ENCODE measurements around the gene SSC5D.
"Not testable (repeated sequence)": the region's sequence is repeated elsewhere in the genome, so short reads cannot be mapped to it uniquely, and the experiment has no call there.

Gene SSC5D

DNA sequence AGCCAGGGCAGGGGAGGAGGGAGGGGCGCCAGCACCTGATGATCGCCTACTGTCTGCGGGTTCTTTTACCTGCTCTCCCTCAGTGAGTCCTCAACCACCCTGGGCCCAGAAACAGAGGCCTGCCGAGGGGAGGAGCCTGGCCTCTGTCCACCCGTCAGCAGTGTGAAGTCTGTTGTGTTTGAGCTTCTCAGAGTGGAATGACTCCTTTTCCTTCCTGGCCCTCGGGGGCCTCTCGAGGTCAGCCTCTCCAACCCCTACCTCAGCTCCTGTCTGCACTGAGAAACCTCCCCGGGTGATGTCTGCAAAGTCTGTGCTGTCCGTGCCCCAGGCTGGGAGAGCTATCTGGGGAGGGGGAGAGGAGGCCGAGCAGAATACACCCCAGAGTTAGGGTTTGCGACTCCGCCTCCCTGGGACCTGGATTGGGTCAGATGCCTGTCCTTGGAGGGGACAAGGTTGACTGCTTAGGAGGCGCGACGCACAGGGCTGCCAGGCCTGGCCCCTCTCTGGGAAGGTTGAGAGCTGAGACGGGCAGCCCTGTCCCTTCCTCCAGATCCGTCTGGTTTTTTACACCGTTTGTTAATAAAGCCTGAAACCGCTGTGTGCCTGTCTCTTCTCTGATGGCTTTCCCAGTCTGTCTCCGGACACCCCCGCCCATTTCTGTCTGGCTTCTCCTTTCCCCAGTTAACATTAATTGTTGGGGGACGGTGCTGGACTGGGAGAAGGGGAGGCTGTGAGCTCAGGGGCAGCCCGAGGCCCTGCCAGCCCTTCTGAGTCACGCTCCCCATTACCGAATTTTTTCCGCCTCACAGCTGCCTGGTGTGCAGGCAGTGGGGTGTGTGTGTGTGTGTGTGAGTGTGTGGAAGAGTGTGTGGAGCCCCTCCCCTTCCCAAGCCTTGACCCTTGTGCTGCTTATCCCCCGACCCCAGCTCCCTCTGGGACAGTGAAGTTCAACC is 989 bp upstream of the SSC5D start:
- peak; percentile 86 for DNase-seq (ENCODE audit: low spot score)

DNA sequence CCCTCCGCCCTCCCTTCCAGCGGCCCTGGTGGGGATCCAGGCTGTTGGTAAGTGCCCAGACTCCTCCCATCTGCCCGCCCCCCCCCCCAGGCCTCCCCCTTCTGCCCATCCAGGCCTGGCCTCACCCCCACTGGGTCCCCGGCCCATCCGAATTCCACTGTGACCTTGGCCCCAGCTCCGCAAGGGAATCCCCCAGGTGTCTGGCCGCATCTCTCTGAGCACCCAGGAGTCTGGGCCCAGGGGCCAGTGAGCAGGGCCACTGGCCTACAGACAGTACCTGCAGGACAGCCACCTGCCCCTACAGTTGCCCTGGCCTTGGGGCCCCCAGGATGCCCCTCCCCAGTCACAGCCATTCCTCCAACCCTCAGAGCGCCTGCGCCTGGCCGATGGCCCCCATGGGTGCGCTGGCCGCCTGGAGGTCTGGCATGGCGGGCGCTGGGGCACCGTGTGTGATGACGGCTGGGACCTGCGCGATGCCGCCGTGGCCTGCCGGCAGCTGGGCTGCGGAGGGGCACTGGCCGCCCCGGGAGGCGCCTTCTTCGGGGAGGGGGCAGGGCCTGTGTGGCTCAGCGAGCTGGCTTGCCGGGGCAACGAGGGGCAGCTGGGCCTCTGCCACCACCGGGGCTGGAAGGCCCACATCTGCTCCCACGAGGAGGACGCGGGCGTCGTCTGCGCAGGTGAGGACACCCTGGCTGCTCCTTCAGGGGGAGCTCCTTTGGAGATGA is 912 bp downstream of the SSC5D start:
- DNase-seq (ENCODE audit: low spot score), result no peak

DNA sequence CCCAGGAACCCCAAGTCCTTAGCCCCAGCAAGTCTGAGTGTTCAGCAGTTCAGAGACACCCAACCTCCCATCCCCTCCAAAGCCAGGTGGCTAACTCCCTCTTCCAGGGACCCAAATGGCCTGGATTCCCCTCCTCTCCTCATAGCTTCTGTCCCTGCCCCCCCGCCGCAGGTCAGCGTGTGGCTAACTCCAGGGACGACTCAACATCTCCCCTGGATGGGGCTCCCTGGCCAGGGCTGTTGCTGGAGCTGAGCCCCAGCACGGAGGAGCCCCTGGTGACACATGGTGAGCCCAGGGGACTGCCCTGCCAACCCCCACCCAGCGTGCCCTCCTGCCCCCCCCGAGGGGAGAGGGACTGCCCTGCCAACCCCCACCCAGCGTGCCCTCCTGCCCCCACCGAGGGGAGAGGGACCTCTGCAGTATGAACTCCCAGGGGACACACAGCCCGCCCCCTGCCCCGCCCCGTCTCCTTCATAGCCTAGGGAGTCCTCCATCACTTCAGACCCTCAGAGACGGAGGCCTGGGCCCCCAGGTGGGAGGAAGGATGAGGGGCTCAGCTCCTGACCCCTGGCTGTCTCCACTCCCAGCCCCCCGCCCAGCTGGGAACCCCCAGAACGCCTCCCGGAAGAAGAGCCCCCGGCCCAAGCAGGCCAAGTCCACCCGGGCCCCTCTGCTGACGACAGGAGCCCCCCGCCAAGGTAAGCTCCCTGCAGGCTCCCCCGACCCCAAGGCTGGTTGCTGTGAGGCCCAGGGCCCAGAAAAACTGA is 1.7 kb downstream of the SSC5D start:
- no peak for DNase-seq (ENCODE audit: low spot score)

DNA sequence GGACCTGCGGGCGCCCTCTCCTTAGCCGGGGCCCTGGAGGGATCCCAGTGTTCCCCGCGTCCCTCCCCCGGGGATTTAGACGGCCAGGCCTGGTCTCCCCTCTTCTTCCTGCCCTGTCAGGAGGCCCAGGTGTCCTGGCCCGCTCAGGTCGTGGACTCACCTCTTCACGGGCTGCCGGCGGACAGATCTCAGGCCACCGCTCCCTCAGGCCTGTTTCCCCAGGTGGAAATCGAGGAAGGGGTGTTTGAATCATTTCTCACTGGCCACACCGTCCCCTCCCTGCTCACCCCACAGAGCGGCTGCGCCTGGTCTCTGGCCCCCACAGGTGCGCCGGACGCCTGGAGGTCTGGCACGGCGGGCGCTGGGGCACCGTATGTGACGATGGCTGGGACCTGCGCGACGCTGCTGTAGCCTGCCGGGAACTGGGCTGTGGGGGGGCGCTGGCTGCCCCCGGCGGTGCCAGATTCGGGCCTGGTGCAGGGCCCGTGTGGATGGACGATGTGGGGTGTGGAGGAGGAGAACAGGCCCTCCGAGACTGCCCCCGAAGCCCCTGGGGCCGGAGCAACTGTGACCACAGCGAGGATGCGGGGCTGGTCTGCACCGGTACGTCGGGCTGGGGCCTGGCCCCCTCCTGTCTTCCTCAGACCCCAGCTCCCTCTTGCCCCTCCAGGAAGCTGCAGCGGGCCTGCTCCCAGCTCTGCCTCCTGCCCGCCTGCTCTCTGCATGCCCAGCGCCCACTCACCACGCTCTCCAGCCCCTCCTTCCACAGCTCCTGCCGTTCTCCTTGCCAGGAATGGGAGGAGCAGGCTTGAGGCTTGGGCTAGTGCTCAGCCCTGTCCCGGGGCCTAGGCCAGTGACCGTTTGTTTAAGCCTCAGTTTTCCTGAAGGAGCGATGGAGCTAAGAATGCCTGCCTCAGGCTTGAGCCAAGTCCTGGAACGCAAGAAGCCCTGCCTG is 2.5 kb downstream of the SSC5D start:
- no peak for DNase-seq (ENCODE audit: low spot score)

DNA sequence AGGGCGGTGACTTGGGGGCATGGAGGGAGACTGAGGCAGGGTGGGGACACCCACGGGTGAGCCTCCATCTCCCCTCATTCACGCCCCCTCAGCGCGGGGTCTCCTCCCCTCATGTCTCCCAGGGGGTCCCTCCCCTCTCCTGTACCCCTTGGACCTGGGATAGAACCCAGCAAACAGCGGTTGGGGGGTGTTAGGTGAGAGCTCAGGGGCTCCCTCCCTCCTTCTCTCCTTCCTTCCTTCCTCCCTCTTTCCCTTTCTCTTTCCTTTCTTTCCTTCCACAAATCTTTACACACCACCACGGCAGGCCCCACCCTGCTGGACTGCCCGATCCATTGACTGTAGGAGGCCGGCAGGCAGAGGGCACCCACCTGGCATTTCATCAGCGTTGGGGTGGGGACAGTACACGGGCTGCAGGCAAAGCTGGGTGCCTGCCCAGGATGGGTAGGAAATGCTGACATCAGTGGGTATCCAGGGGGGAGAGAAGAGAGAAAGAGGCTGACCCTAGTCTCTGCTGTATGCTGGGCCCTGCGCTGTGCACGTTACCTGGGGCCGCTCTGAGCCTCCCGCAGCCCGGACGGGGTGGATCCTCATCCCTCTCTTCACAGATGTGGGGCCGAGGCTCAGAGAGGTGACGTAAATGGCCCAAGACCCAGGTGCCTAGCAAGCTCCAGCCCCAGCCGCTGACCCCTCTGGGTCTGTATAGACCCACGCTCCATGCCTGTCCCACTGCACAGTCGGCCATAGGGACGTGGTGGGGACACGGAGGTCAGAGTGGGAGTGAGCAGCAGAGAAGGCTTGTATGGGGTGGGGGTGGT is 3.5 kb downstream of the SSC5D start:
- no peak for DNase-seq (ENCODE audit: low spot score)

DNA sequence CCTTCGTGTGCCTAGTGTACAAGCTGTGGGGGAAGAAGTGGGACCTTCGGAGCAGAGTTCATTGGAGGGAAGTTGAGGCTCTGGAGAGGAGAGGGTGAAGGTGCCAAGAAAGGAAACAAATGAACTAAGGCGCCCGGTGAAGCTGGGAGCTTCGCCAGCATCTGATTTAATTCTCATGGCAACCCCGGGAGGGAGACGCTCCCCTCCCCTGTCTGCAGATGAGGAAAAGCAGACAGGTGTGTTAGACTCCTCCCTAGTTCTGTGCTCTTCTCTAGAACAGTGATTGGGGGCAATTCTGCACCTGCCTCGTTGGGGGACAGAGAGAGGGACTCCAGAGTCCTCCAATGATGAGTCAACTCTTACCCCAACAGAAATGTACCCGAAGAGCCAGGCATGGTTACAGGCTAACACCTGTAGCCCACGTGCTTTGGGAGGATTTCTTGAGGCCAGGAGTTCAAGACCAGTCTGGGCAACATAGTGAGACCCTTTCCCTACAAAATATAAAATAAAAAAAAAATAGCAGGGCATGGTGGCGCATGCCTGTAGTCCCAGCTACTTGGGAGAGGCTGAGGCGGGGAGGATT is 4.2 kb downstream of the SSC5D start:
- no peak for DNase-seq (ENCODE audit: low spot score)

DNA sequence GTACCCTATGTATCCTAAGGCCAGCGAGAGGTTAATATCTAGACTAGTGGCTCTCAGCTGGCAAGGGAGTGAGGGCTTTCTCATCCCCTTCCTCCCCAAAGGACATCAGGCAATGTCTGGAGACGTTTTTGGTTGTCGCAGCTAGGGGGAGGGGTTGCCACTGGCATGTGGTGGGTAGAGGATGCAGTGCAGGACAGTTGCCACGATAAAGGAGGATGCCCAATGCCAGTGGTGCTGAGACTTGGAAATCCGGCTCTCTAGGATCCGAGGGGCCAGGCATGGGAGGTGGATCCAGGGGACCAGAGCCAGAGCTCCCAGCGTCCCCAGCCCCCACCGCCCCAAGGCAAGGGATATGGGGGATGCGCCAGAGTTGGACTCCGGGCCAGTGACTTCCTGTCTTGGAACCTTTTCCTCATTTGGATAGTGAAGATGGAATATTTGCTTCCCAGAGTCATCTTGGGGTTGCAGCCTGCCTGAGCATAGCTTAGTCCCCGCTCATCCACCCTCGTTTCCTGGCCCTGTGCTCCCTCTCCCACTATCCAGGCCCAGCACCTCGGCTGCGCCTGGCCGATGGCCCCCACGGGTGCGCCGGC is 4.9 kb downstream of the SSC5D start:
- DNase-seq (ENCODE audit: low spot score), result no peak

DNA sequence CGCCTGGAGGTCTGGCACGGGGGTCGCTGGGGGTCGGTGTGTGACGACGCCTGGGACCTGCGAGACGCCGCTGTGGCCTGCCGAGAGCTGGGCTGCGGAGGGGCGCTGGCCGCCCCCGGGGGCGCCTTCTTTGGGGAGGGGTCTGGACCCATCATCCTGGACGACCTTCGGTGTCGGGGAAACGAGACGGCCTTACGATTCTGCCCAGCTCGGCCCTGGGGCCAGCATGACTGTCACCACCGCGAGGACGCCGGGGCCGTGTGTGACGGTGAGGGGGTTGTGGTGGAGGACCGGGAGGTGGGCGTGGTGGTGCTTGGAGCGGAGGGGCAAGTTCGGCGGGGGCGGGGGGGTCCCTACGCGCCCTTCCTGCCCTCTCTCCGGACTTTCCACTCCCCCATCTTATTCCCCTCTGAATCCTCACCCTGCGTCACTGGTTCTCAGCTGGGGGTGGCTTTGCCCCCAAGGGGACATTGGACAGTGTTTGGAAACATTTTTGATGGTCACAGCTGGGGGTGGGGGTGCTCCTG is 5.5 kb downstream of the SSC5D start:
- no peak for DNase-seq (ENCODE audit: low spot score)

DNA sequence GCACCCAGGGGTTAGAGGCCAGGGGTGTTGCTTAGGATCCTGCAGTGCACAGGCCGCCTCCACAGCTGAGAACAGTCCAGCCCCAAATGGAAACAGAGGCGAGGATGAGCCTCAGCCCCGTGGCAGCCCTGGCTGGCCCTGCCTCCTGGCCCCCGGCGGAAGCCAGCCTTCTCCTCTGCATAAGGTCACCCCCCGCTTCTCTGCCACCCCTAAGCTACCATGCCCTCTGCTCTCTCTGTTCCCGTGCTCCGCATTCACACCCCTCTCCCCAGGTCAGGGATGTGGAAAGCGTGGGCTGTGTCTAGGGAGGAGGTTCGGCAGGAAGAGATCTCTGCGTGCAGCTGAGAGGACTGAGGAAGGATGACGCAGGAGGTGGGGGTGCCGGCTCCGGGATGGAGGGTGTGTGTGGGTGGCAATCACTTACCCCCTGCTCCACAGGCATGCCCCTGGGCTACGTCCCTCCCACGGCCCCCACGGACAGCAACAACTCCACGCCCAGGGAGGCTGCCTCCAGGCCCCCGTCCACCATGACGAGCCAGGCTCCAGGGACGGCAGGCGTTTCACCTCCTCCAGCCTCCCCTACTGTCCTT is 6.0 kb downstream of the SSC5D start:
- no peak for DNase-seq (ENCODE audit: low spot score)

DNA sequence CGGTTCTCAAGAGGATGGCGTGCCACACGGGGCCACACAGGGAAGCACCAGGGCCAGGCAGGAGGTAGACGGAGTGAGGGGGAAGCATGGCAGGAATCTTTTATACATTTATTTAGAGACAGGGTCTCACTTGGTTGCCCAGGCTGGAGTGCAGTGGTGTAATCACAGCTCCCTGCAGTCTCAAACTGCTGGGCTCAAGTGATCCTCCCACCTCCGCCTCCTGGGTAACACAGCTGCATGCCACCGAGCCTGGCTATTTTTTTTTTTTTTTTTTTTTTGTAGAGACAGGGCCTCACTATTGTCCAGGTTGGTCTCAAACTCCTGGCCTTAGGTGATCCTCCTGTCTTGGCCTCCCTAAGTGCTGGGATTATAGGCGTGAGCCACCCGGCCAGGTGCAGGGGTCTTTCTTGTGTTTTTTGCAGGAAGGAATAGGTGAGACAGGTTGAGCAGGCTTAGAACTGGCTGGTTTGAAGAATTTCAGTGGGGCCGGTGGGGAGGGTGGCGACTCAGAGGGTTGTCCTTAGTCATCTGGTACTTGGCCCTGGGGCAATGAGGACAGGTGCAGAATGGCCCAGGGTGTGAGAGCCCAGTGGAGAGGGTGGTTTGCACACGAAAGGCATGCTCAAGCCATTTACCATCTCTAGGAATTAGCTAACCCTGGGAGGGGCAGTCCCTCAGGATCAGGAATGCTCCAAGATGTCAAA is 7.6 kb downstream of the SSC5D start:
- peak; percentile 41 for DNase-seq (ENCODE audit: low spot score)

DNA sequence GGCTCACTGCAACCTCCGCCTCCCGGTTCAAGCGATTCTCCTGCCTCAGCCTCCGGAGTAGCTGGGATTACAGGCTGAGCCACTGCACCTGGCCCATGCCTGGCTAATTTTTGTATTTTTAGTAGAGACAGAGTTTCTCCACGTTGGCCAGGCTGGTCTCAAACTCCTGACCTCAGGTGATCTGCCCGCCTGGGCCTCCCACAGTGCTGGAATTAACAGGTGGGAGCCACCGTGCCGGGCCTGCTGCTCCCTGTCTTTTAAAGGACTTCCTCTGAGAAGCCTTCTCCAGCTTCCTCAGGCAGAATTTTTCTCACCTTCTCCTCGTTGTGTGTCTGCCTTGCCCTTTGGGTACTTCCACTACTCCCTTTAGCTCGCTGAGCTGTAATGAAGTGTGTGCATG is 8.6 kb downstream of the SSC5D start:
- DNase-seq (ENCODE audit: low spot score), result not testable (repeated sequence)

DNA sequence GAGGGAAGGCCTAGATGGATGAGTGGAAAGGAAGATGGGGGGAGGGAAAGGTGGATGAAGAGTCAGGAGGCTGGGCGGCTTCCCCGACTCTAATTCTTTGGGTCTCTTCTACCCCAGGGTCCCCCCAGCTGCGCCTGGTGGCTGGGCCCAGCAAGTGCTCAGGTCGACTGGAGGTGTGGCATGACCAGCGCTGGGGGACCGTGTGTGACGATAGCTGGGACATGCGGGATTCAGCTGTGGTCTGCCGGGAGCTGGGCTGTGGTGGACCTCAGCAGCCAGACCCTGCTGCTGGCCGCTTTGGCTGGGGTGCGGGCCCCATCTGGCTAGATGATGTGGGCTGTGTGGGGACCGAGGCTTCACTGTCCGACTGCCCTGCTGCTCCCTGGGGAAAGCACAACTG is 9.5 kb downstream of the SSC5D start:
- DNase-seq (ENCODE audit: low spot score), result no peak

DNA sequence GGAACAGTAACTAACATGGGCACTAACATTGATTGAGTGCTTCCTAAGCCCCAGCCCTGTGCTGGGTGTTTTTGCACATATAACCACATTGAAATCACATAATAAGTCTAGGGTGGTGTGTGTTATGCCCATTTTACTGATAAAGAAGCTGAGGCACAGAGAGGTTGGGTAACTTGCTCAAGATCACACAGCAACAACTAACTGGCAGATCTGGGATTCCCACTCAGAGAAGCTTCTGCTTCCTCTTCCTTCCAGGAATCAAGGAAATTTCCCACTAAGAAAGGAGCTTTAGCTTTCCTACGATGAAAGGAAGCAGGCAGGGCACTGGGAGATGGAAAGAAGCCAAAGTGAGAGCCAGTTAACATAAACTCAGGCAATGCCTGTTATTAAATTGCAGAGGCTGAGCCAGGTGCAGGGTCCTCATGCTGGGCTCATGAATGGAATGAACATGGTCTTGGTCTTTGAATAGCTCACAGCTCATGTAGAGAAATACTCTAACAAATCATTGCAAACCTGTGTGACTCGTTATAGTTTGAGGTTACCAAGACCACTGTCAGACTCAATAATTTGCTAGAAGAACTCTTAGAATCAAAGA is 10.1 kb downstream of the SSC5D start:
- no peak for DNase-seq (ENCODE audit: low spot score)

DNA sequence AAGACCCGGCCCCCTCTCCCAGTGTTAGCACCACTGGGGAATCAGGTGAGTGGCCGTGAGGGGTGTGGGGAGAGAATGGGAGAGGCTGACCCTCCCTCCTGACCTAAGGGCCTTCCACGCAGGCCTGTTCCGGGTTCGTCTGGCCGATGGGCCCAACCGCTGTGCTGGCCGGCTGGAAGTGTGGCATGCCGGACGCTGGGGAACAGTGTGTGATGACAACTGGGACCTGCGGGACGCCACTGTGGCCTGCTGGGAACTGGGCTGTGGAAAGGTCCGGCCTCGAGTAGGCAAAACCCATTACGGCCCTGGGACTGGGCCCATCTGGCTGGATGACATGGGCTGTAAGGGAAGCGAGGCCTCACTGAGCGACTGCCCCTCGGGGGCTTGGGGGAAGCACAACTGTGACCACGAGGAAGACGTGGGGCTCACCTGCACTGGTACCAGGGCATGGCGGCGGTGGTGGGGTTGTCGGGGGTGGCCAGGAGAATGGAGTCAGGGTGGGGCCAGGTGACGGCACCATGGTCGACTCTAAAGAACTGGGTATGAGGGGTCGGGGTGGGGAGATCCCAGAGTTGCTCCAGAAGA is 12.2 kb downstream of the SSC5D start:
- DNase-seq (ENCODE audit: low spot score), result no peak

DNA sequence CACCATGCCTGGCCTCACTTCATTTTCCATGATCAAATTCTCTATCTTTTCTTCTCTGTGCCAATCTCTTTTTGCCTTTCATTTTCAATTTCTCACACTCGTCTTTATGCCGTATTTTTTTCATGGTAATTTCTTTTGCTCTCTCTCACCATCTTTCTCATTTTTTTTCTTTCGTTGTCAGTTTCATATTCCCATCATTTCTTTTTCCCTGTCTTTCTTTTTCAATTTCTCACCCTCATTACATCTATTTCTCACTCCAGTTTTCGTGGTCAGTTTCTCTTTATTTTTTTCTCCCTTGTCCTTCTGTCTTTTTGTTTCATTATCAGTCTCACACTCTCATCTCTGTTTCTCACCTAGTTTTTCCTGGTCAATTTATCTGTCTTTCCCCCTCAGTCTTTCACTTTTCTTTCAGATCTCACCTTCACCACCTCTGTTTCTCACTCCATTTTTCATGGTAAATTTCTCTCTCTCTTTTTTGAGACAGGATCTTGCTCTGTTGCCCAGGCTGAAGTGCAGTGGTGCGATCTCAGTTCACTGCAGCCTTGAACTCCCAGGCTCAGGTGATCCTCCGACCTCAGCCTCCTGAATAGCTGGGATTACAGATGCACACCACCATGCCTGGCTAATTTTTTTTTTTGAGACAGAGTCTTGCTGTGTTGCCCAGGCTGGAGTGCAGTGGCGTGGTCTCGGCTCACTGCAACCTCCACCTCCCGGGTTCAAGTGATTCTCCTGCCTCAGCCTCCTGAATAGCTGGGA is 14.1 kb downstream of the SSC5D start:
- DNase-seq (ENCODE audit: low spot score), result no peak

DNA sequence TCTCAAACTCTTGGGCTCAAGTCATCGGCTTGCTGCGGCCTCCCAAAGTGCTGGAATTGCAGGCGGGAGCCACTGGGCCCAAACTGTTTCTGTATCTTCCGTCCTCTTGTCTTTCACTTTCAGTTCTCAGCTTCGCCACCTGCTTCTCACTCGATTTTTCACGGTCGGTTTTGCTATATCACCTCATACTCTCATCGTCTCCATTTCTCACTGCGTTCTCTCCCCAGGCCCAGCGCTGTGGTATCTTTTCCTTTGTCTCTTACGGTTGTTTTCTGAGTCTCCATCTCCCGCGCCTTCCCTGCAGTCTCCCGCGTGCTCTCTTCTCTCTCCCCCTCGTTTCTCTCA is 14.9 kb downstream of the SSC5D start:
- no peak for DNase-seq (ENCODE audit: low spot score)

Data from kidney tubule cell (primary cell).